Renal cortex interstitium (tissue), 11 donors: Measurements from ENCODE around the gene LPGAT1. TPM values are rescaled to one million over a fixed set of nuclear protein-coding genes. Genes with fewer than 3 reads are reported as not detected.
A peak's percentile ranks its signal among the peaks of the same experiment; 100 is the strongest.

Source experiments
- DNase-seq, 11 donors: peaks; one replicate each; pipeline ENCODE4 v3.0.0-alpha.2; 2013; ENCODE audit warnings: low read depth in 9 of 11, low spot score in 4 of 11; ENCODE audit errors: extremely low read depth in 1 of 11
- polyA plus RNA-seq, 3 donors: library from polyadenylated mRNA; unstranded; fragments of 120-200 nt; gene quantifications; one replicate each; pipeline ENCODE4 v1.2.1, GENCODE V29; 2013; ENCODE audit not compliant: insufficient read length in 3 of 3

The LPGAT1 gene
- polyA plus RNA-seq, 3 donors, result 23.8 to 28.7 (median 27.6) TPM

- no peak for DNase-seq
These were observed 1.2 kb upstream of the LPGAT1 start for GRCh38 chr1:211831558-211832323.

DNA sequence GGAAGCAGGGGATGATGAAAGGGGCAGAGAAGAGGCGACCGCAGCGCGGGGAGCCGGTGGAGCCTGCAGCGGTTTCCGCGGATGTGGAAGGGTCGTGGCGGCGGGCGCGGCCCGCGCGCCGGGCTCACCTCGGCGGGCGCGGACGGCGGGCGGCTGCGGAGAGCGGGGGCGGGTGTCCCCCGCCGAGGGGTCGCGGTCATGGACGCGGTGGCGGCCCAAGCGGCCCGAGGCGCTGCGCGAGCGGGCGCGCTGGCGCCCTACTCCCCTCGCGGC is 572 bp downstream of the LPGAT1 start:
- peak in 4 of 11 donors; percentile 3 to 17 (median 7) for DNase-seq

- DNase-seq, result peak in 5 of 11 donors; percentile 10 to 30 (median 15)
These were observed 1.1 kb downstream of the LPGAT1 start for GRCh38 chr1:211829343-211830054.

DNA sequence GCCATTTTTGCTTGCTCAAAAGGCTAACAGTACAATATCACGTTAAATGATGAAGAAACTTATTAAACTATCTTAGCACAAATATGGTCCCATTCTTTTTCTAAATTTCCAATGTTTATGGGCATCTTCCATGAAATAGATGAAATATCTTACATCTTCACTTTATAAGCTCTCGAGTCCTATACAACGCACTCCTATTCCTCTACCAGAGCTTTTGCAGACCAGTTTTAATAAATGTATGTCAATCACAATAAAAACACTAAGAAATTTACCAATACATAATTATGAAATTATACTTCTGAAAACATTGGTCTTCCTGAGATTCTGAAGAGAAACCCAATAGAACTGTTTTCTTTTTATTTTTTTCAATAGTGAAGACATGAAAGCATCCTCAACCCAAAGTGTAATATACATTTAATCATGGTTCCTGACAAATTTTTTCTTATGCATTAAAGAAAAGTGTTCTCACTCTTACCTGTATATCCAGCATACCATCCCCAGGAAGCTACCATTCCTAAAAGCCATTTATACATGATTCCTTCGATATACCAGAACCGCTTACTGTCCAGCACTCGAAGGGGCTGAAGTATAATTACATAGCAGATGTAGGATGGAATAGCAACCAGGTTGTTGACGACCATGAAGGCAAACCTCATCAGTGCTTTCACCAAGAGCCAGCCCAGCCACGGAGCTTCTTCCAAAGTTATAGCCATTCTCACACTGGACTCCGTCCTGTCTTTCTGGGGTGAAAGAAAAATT is 1.8 kb downstream of the LPGAT1 start:
- DNase-seq, result peak in 2 of 11 donors; percentile 3 to 5

- no peak for DNase-seq
These were observed 3.5 kb downstream of the LPGAT1 start for GRCh38 chr1:211827051-211827450.

- no peak for DNase-seq
These were observed 4.6 kb downstream of the LPGAT1 start for GRCh38 chr1:211825980-211826379.

- DNase-seq, result no peak
These were observed 7.7 kb downstream of the LPGAT1 start for GRCh38 chr1:211822677-211823407.

- DNase-seq, result no peak
These were observed 14.0 kb downstream of the LPGAT1 start for GRCh38 chr1:211816586-211816985.

DNA sequence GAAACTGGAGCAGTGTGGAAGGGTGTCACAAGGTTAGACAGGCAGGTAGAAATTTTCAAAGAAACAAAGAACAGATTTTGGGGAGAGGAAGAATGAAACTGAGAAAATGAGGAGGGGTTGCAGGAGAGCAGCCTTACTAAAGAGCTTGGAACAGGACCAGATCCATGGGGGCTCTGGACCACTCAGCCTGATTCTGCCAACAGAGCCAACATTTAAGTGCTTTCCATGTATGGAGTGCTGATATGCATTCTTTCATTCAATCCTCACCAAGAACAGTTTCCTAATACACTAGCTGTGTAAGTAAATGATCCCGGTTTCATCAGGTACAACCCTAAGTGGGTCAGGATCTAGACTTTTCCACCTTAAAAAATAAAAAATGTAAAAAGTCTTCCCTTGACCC is 16.2 kb downstream of the LPGAT1 start:
- no peak for DNase-seq

DNA sequence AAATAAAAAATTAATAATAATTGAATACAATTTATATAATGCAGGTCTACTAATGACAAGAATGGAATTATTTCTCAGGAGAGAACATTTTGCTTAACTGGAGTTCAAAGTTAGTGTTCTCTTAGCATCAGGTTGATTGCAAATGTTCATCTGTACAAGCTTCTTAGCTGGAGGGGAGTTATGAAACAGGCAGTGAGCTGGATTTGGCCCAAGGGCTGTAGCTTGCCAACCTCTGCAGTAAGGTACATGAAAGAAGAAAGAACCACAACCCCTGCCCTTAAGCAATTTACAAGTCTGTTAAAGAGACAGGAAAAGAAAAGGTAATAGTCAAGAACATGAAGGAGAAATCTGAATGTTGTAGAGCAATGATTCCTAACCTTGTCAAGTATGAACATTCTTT is 17.0 kb downstream of the LPGAT1 start:
- DNase-seq, result no peak

DNA sequence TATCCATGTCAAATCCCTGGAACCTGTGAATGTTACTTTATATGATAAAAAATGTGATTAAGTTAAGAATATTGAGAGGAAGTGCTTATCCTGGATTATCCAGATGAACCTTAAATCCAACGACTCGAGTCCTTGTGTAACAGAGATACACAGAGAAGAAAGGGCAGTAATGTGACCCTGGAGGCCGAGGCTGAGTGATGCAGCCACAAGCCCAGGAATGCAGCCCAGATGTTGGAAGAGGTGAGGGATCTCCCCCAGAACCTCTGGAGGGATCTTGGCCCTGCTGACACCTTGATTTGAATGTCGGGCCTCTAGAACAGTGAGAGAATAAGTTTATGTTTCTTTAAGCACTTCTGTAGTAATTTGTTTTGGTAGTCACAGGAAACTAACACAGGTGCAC is 18.0 kb downstream of the LPGAT1 start:
- DNase-seq, result no peak

- DNase-seq, result no peak
These were observed 18.7 kb downstream of the LPGAT1 start for GRCh38 chr1:211811848-211812247.

DNA sequence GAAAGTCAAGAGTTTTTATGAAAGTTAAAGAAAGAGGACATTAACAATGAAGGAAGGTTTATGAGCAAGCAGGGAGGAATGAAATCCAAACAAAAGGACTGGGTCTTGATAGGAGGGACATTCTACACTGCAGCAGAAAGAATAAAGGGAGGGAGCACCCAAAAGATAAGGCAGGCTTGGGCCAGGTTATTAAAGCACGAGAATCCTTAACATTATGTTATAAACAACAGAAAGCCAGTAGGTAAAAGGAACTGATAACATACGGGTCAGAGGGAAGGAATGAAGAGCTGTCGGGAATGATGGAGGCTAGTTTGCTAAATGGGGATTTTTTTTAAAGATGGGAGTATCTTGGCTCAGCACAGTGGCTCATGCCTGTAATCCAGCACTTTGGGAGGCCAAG is 19.4 kb downstream of the LPGAT1 start:
- no peak for DNase-seq

- DNase-seq, result no peak
These were observed 22.1 kb downstream of the LPGAT1 start for GRCh38 chr1:211808475-211808874.

- DNase-seq, result no peak
These were observed 25.6 kb downstream of the LPGAT1 start for GRCh38 chr1:211804915-211805314.

- no peak for DNase-seq
These were observed 29.5 kb downstream of the LPGAT1 start for GRCh38 chr1:211800925-211801607.

DNA sequence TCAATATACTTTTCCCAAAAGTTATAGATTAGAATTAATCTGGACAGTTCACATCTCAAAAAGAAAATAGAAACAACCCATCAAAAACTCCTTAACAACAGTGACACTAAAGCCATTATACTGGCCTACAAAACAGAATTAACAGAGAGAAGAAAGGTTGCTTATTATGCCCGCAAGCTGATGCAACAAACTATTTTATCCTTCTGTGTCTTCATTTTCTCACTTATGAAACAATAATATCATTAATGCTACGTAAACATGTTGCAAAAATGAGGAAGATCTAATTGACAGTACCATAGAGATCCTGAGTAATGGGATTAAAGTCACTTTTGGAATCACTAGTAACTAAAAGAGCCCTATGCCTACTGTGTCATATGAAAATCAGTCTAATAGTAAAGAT is 32.6 kb downstream of the LPGAT1 start:
- no peak for DNase-seq

- no peak for DNase-seq
These were observed 38.6 kb downstream of the LPGAT1 start for GRCh38 chr1:211791979-211792378.
